Islet of Langerhans (tissue), 1 donor: Measurements from ENCODE around the gene HIVEP2.
A peak's percentile ranks its signal among the peaks of the same experiment; 100 is the strongest.
"Not testable (repeated sequence)": the region's sequence is repeated elsewhere in the genome, so short reads cannot be mapped to it uniquely, and the experiment has no call there.

Experiments
- FAIRE-seq: peaks from one replicate; lab custom pipeline; 2011; peaks lifted over from hg19 to GRCh38; lab: Jason Lieb, UNC

HIVEP2 gene

DNA sequence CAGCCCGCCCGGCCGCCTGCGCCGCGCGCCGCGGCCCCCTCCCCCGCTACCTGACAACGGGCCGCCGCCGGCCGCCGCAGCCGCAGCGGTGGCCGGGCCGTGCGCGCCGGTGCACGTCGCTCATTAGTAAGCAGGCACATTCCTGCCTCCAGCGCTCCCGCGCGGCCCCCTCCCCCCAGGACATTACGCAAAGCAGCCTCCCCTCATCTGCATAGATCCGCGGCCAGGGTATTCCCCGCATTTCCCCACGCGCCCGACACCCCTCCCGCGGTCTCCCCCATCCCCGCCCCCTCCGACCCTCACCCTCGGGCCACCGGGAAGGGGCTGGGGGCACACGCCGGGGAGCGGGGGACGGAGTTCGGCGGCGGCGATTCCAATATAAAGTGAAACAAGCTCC lies at the start of gene HIVEP2:
Gene HIVEP2 (minus strand): TSS at position 128 of the 397 bp plus-strand sequence. CDS start 170,438 bp downstream, outside the sequence.
- no peak for FAIRE-seq

DNA sequence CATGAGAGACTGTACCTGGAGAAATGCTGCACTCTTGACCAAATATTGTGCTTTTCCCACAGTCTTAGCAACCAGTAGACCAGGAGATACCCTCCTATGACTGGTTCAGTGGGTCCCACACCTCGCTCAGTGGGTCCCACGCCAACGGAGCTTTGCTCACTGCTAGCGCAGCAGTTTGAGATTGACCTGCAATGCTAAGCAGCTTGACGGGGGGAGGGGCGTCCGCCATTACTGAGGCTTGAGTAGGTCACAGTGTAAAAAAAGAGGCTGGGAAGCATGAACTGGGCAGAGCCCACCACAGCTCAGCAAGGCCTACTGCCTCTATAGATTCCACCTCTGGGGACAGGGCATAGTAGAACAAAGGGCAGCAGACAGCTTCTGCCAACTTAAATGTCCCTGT lies 49.0 kb upstream of the HIVEP2 start:
- FAIRE-seq: no peak

DNA sequence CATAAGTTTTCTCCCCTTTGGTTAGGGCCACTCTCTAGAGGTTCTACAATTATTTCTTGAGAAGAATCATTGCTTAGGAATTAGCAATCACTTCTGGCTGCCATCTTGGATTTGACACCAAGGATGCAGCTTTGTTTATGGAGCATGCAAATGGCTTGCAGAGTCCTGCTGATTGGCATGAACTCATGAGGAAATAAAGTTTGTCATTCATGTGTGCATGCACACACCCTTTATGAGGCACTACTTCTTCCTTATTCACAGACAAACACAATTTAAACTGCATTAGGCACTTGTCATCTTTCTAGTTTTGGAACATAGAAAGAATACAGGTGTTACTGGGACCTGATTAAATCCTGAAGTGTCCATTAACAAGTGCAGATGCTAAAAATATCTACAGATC lies 42.5 kb upstream of the HIVEP2 start:
- FAIRE-seq: no peak

DNA sequence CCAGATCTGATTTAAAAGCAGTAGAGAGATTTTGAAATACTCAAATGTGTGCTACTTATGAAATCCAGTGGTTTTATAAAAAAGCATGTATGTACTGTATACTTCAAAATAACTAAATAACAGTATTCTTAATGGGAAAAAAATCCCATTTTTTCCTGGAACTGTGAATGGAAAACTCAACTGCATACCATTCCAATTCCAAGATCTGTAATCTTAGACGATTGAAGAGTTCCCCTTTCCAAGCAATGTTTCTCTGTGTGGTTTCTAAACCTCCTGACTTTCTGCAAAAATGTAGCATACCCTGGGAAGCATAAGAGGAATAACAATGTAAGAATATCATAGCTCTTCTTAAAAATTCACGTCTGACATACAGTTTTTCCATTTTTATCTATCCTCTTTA lies 40.3 kb upstream of the HIVEP2 start:
- no peak for FAIRE-seq

- no peak for FAIRE-seq
These were observed 39.4 kb upstream of the HIVEP2 start for GRCh38 chr6:142984386-142984785.

DNA sequence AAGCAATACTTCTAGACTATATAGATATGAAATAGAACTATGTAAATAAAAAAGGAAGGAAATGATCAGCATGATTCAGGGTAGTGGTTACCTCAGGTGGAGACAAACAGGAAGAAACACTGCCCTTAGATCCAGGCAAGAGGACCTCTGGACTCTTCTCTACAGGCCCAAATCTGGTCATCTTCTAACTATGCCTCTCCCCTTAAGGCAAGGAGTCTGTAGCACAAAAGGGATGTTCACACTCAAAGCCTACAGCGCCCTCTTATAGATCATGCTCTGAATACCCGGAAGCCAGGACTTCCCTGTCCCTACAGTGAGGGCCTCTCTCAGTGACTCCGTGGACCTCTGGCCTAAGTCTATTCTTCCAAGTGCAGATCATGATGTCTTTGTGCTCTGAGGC lies 30.4 kb upstream of the HIVEP2 start:
- no peak for FAIRE-seq

DNA sequence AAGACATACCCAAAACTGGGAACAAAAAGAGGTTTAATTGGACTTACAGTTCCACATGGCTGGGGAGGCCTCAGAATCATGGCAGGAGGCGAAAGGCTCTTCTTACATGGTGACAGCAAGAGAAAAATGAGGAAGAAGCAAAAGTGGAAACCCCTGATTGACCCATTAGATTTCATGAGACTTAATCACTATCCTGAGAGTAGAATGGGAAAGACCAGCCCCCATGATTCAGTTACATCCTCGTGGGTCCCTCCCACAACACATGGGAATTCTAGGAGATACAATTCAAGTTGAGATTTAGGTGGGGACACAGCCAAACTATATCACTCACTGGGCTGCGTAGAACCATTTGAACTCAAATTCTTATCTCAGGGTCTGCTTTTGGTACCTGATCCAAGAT lies 26.0 kb upstream of the HIVEP2 start:
- FAIRE-seq: not testable (repeated sequence)

GRCh38 chr6:142968601-142969000 lies 23.6 kb upstream of the HIVEP2 start:
- no peak for FAIRE-seq

DNA sequence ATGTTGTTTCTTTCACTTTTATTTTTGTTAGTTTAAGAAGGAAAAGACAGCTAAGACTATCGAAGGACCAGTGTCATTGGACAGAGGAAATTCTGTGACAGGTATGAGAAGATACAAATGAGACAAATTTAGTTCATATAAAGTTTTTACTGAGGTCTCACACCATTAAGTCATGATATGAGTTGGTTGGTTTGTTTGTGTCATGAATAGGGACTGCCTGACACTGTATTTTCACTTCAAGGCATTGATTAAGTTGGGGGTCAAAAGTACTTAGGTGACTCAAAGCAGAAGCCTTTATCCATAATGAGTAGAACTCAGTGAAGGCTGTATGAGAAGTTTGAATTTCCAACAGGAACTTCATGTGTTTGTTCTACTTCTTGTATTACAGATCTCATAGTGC lies 21.3 kb upstream of the HIVEP2 start:
- no peak for FAIRE-seq

GRCh38 chr6:142965164-142965563 lies 20.2 kb upstream of the HIVEP2 start:
- no peak for FAIRE-seq

DNA sequence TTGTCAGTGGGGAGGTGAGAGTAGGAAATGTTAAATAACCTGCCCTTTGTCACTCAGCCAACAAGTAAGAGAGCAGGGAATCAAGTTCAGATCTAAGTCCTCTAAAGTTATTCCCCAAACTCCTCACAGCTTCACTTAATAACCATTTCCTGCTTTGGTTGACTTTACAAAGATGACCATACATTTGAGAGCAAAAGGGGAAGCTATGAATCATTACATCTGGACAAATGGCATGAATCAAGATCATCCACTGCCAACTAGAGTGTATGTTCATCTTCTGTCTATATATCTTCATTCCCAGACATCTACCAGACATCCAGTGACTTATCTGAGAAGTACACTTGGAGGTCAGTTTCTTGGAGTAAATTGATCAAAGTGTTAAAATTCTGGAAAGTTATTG lies 15.1 kb upstream of the HIVEP2 start:
- FAIRE-seq: no peak

GRCh38 chr6:142958343-142958742 lies 13.4 kb upstream of the HIVEP2 start:
- no peak for FAIRE-seq

GRCh38 chr6:142956726-142957125 lies 11.8 kb upstream of the HIVEP2 start:
- FAIRE-seq: no peak

GRCh38 chr6:142954844-142955243 lies 9.9 kb upstream of the HIVEP2 start:
- no peak for FAIRE-seq

DNA sequence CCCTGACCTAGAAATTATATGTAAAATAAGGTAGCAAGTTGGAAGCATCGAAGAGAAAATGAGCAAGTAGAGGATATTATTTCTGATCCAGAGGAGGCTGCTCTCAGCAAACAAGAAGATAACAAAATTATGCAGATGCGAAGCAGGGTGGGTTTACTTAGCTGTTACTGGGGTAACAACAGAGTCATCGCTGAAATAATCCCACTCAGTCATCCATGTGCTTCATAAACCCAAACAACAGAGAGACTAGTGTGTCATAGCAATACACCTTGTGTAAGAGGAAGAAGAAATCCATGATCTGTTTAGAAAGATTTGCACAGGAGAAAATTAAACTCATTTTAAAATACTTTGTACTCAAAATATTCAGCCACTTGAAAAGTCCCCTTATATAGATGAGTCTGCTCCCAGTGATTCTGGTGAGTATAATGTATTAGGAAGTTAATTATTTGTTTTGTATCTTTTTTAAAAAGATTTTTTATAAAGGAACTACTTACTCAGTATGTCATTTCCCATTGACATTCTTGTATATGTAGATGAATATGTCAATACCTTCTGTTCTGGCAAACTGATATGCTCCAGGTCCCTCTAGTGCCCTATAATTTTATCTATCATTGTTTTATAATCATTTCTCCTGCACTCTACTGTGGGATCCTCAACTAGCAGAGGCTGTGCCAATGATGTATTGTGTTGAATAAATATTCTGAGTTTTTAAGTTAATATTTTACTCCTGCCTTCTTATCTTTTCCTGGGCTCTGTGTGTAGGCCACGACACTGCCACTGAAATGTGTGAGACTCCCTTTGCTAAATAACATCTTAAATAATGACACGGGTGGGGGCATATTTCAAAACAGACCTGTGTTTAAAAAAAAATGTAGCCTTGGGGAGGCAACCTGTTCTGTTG lies 8.6 kb upstream of the HIVEP2 start:
- peak; percentile 56 for FAIRE-seq

DNA sequence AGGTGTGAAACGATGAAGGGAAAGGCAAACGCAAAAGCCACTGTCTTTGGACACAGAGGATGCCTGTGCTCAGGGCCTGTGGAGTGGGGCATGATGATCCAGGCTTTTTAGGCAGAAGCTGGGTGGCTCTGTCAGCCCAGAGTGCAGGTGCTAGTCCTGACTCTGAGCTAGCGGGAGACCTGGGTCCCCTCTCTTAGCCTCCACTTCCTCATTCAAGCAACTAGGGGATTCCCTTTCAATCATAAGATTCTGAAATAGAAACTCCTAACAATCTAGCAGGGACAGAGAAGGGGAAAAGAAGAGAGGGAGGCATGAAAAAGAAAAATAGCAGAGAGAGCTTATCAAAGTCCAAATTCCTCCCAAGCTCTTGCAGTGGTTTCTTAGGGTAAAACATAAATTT lies 7.6 kb upstream of the HIVEP2 start:
- no peak for FAIRE-seq

- no peak for FAIRE-seq
These were observed 5.3 kb upstream of the HIVEP2 start for GRCh38 chr6:142950291-142950690.

- FAIRE-seq: peak; percentile 49
These were observed 2.9 kb upstream of the HIVEP2 start for GRCh38 chr6:142947714-142948480.

- no peak for FAIRE-seq
These were observed 2.1 kb upstream of the HIVEP2 start for GRCh38 chr6:142946924-142947713.

DNA sequence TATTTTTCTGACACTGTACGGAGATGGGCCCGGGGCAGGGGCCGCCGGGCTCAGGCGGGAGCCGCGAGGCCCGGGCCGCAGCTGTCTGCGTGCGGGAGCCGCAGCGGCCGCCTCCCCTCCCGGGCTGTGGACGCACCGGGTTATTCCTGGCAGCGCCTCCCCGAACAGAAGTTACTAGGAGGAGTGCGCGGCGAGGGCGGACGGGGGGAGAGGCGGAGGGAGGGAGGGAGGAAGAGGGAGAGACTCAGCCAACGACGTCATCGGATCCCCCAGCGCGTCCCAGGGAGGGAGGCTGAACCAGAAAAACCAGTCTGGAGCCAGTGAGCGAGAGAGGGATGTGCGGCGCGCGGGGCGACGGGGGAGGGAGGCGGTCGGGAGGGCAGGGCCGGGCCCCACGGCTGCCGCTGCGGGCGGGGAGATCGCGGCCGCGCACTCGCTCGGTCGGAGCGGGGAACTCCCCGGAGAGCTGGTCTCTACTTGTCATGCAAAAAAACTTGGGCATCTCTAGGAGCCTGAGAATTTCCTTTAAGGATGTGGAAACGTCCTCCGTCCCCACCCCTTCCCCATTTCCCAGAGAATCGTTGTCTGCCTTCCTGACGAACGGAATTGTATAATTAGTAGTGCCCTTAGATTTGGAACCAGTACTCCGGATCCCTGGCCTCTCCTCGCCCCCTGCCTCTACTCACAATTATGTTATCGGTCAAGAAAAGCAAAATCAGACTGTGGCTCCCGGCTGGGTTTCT lies 1.4 kb upstream of the HIVEP2 start:
- FAIRE-seq: no peak

DNA sequence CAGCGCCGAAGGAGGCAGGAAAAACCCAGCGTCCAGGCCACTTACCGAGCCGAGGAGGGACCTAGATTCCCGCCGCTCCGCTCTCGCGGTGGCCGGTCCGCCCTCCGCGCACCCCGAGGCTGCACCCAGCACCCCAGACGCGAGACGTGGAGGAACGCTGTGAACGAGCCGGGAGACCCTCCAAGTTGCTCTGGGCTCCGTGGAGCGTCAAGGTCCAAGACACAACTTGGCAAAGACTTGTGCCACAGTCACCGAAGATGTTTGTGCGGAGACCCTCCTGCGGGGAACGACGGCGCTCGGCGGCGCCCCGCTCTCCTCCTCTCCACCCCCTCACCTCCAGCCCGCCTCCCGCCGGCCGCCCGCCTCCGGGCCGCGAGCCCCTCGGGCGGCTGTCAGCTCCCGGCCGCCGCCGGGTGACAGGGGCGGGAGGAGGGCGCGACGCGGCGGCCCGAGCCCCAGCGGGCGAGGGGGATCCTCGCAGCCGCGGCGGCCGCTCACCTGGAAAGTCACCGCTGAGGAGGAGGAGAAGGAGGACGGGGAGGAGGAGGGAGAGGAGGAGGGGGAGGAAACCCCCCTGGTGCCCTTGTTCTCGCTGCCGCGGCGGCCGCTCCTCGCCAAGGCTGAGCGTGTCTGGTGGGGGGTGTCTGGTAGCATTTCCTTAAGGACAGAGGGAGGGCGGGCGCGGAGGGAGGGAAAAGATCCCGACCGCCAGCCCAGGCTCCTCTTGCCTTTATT lies 637 bp upstream of the HIVEP2 start:
- FAIRE-seq: no peak
